IPS-18a (cell line): ENCODE results near the gene FAM47E.
"Not testable (repeated sequence)": the region's sequence is repeated elsewhere in the genome, so short reads cannot be mapped to it uniquely, and the experiment has no call there.

Source experiments
- H3K27ac ChIP-seq: one replicate; pipeline ENCODE4 v1.5.1; 2013; ENCODE audit warnings: low read length
- H3K27me3 ChIP-seq: one replicate; pipeline ENCODE4 v1.6.1; 2013; ENCODE audit warnings: mild to moderate bottlenecking, low read length; ENCODE audit not compliant: control insufficient read depth, insufficient read depth
- H3K36me3 ChIP-seq: one replicate; pipeline ENCODE4 v1.6.1; 2013; ENCODE audit warnings: low read depth, low read length; ENCODE audit not compliant: control insufficient read depth
- H3K4me1 ChIP-seq: one replicate; pipeline ENCODE4 v1.6.1; 2013; ENCODE audit warnings: low read depth, low read length; ENCODE audit not compliant: control insufficient read depth
- H3K4me3 ChIP-seq: one replicate; pipeline ENCODE4 v1.5.1; 2013; ENCODE audit warnings: low read length
- H3K9ac ChIP-seq: one replicate; pipeline ENCODE4 v1.6.1; 2013; ENCODE audit warnings: mild to moderate bottlenecking, low read length, moderate library complexity
- H3K9me3 ChIP-seq: one replicate; pipeline ENCODE4 v1.6.1; 2013; ENCODE audit warnings: low read depth, low read length; ENCODE audit not compliant: control insufficient read depth

The FAM47E gene

DNA sequence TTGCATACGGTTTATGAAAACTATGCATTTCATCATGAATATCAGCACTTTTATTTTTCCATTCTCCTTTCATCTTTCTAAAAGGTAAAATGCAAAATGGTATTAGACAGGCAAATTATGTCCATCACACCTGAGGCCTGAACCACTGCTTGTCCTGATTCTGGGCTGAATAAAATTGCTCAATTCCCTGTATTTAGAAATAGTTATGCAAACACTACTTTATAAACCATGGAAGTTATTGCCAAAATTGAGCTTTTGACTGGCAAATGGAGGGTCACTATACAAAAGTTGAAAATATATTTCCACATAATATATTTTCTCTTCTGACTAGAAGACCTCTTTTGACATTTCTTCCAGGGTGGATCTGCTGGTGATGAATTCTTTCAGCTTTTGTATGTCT is 21.1 kb downstream of the FAM47E start:
- Histone ChIP-seq H3K9ac (no peak overlapping the region), H3K4me1 (no peaks in the 10 kb centered on the region), H3K9me3 (no peaks in the 10 kb centered on the region), H3K36me3 (no peaks in the 10 kb centered on the region), H3K4me3 (no peak overlapping the region), H3K27ac (no peak overlapping the region), H3K27me3 (no peaks in the 10 kb centered on the region)

DNA sequence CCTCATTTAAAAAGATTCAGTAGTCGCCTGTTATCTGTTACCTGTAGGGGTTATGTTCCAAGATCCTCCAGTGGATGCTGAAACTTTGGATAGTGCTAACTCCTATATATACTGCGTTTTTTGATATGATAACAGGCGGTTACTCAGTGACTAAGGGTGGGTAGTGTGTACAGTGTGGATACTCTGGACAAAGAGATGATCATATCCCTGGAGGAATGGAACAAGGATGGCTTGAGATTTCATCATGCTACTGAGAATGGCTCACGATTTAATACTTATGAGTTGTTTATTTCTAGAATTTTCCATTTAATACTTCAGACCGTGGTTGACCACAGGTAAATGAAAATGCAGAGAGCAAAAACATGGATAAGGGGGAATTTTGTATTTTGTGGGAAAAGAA is 21.5 kb downstream of the FAM47E start:
- Histone ChIP-seq H3K27me3 (no peaks in the 10 kb centered on the region), H3K4me3 (no peak overlapping the region), H3K36me3 (no peaks in the 10 kb centered on the region), H3K27ac (no peak overlapping the region), H3K4me1 (no peaks in the 10 kb centered on the region), H3K9me3 (no peaks in the 10 kb centered on the region), H3K9ac (no peak overlapping the region)

DNA sequence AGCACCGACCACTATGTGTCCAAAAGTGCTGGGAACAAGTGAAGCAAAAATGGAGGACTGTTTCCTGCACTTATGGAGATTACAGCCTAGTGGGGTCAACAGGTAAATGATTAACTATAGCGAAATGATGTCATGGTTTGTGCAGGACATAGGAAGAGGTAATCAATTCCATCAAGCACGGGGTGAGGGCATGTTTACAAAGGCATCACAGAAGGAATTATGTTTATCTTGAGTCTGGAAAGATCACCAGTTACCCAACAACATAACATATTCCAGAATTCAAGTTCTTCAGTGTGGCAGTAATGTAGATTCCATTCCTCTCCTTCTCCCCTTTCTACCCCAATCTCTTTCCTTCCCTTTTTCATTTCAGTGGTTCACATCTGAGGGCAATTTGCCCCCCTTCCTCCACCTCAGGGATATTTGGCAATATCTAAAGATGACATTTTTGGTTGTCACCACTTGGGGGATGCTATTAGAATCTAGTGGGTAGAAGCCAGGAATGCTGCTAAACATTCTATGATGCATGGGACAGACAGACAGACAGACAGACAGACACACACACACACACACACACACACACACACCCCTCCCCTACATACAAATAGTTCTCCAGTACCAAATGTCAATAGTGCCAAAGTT is 24.1 kb downstream of the FAM47E start:
- H3K27ac ChIP-seq, result no peak overlapping the region
- no peaks in the 10 kb centered on the region for H3K27me3 ChIP-seq
- no peak overlapping the region for H3K9ac ChIP-seq
- H3K9me3 ChIP-seq, result no peaks in the 10 kb centered on the region
- no peaks in the 10 kb centered on the region for H3K36me3 ChIP-seq
- no peak overlapping the region for H3K4me3 ChIP-seq
- no peaks in the 10 kb centered on the region for H3K4me1 ChIP-seq

DNA sequence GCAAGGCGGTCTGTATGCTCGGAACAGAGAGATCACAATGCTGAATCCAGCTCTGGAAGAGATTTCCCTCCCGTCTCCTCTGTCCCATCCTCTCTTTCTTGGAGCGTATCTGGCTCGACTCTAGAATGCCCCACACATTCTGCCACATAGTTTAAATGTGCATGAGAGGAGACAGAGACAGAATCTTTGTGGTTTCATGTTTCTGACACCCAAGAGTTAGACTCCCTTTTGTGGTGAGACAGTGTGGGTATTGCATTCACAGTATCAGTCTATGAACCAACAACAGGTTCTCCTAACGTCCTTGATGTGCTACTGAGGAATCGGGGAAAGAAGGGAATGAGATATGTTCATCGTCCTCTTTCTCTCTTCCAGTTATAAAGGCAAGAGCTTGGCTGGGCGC is 25.3 kb downstream of the FAM47E start:
- no peak overlapping the region for H3K27ac ChIP-seq
- no peaks in the 10 kb centered on the region for H3K36me3 ChIP-seq
- H3K9me3 ChIP-seq, result no peaks in the 10 kb centered on the region
- no peaks in the 10 kb centered on the region for H3K27me3 ChIP-seq
- H3K9ac ChIP-seq, result no peak overlapping the region
- H3K4me1 ChIP-seq, result no peaks in the 10 kb centered on the region
- H3K4me3 ChIP-seq, result no peak overlapping the region

DNA sequence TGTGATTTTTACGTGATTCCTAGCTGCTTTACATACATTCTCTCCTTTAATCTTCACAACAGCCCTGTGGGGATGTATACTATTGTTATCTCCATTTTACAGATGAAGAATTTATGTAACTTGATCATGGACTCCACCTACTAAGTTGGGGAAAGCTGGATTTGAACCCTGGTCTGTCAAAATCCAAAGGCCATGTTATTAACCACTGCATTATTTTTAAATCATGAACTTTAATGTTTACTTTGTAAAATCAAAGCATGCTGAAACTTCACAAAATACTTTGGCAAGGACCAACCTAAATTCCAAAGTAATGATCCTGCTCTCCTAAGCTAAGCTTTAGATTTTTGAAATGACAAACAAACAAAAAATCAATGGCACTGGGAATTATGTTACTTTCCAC is 26.1 kb downstream of the FAM47E start:
- H3K4me3 ChIP-seq, result no peak overlapping the region
- no peaks in the 10 kb centered on the region for H3K36me3 ChIP-seq
- H3K4me1 ChIP-seq, result no peaks in the 10 kb centered on the region
- no peak overlapping the region for H3K9ac ChIP-seq
- no peaks in the 10 kb centered on the region for H3K9me3 ChIP-seq
- no peaks in the 10 kb centered on the region for H3K27me3 ChIP-seq
- H3K27ac ChIP-seq, result no peak overlapping the region

DNA sequence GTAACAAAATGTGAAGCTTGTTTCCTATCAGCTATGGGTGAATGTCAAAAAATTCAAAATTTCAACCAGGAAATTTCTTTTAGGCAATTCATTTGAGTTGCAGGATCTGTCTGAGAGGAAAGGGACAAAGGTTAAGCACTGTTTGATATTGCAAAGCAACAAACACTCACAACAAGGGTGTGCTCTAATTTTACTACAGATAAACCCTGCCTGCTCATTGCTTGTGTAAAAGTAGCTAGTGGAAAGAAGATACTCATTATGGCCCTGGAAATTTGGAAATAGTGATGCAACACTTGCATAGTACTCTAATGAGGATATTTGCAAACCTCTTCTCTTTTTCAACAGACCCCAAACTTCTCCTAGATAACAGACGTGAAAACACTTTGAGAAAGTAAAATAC is 27.1 kb downstream of the FAM47E start:
- no peak overlapping the region for H3K4me3 ChIP-seq
- no peak overlapping the region for H3K9ac ChIP-seq
- H3K27ac ChIP-seq, result no peak overlapping the region
- no peaks in the 10 kb centered on the region for H3K4me1 ChIP-seq
- H3K36me3 ChIP-seq, result no peaks in the 10 kb centered on the region
- H3K27me3 ChIP-seq, result no peaks in the 10 kb centered on the region
- H3K9me3 ChIP-seq, result no peaks in the 10 kb centered on the region

DNA sequence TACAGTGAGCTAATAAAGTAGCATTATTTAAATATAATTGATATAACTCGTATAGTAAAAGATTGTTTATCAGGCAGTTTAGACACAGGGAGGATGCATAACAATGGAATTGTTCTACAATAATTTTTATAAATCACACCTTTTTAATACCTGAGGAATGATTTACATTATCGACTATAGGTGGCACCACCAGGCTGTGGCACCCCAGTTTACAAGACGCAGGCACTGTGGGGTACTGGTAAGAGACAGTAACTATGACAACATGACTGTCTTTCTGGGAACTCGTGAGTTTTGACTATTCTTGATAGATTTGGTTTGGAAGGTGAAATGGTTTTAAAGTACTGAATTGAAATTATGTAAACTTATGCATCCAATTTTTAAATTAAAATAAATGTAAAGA is 27.9 kb downstream of the FAM47E start:
- Histone ChIP-seq H3K4me1 (no peaks in the 10 kb centered on the region), H3K9me3 (no peaks in the 10 kb centered on the region), H3K36me3 (no peaks in the 10 kb centered on the region), H3K4me3 (no peak overlapping the region), H3K27ac (no peak overlapping the region), H3K9ac (no peak overlapping the region), H3K27me3 (no peaks in the 10 kb centered on the region)

DNA sequence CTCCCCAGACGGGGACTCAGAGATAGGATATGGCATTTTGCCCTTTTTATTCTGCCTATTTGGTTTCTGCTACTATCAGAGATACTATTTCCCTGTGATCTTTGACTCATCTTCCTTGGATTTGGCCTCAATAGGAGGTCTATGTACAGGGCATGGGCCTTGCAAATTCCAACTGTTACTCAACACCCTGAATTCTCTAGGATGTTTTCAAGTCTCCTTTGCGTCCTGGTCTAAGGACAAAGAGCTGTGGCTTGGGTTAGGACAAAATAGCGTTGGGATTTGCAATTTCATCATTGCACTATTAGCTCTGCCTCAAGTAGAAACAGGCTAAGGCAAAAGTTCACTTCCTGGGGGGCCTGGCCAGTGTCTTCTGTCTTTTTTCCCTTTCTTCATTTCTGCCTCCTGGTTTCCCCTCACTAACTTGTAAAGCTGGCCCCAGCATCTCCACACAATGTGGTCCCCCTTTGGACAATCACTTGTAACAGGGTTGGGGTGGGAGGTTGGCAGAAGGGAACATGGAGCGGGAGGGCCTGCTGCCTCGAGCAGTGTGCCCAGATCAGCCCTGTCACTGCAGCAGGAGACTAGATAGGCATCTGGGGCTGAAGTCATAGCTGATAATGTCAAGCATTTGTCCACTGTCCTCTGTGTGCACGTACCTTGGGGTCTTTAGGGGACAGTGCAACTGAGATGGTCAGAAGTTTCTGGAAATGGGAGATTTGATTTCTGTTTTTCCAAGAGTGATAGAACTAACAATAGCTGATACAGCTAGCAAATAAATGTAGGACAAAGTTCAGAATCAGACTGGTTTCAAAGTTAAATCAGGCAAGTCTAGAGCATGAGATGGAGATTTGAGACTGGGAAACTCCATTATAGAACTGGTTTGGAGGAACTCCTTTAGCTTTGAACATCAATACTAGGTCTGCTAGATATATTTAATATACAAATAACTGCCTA is 29.2 kb downstream of the FAM47E start:
- Histone ChIP-seq H3K27me3 (no peaks in the 10 kb centered on the region), H3K27ac (no peak overlapping the region)

DNA sequence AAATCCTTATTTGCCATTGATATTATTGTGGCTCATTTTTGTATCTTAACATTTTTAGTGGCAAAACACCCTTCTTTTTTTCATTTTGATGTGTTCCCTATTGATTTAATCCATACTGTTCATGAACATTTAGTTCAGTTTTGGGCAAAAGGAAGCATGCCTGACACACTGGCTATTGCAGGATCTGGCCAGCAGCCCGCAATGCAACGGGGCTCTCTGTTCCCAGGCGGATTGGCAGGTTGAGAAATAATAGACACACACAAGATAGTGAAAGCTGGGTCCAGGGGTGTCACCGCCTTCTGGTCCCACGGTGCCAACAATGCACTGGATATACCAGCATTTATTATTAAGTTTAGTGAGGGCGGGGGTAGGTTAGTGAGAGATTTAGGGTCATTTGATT is 30.1 kb downstream of the FAM47E start:
- not testable (repeated sequence) for H3K4me3 ChIP-seq, H3K27ac ChIP-seq, H3K4me1 ChIP-seq, H3K9me3 ChIP-seq, H3K9ac ChIP-seq, H3K36me3 ChIP-seq, H3K27me3 ChIP-seq

More for the DNA sequence above, 29.2 kb downstream of the FAM47E start:
- no peaks in the 10 kb centered on the region for H3K36me3 ChIP-seq
- H3K4me3 ChIP-seq, result no peak overlapping the region
- no peak overlapping the region for H3K9ac ChIP-seq
- H3K4me1 ChIP-seq, result no peaks in the 10 kb centered on the region
- no peaks in the 10 kb centered on the region for H3K9me3 ChIP-seq

DNA sequence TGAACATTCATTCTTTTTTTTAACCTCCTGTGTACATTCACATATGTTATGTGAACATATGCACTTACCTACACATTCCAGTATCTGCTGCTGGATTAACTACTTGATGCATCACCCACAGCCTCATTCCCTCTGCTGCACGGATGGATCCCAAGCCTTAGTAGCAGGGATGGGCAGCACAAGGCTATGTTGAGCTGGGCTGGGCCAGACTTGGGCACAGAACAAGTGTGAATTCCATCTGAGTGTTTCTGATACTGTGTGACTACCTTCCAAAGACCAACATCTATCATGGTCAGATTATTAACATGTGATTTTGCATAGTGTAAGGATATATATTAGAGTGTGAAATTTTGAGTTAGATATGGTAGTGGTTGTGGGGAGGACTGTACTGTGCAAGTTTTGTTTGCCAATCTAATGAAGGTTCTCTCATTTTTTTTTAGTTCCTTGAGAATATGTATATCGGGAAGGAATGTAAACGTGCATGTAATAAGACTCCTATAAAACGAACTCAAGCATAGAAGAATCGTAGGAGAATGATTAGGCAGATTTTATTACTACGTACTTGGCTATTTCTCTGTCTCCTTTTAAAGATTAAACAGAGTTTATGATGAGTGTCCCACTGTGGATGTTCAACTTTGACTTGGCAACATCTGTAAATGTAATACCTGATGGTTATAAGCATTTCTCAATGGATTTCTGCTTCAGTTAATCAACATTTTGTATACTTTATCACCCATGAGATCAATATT is 31.6 kb downstream of the FAM47E start:
- Histone ChIP-seq H3K4me1 (no peaks in the 10 kb centered on the region), H3K9ac (no peak overlapping the region), H3K27ac (no peak overlapping the region), H3K27me3 (no peaks in the 10 kb centered on the region), H3K36me3 (no peaks in the 10 kb centered on the region), H3K4me3 (no peak overlapping the region), H3K9me3 (no peaks in the 10 kb centered on the region)

DNA sequence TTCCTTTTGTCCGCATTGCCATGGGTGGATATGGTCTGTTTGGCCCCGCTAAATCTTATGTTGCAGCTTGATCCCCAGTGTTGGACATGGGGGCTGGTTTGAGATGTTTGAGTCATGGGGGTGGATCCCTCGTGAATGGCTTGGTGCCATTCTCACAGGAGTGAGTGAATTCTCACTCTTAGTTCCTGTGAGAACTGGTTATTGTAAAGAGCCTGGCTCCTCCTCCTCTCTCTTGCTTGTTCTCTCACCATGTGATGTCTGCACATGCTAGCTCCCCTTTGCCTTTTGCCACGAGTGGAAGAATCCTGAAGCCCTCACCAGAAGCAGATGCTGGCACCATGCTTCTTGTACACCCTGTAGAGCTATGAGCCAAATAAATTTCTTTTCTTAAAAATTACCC is 32.4 kb downstream of the FAM47E start:
- Histone ChIP-seq H3K9me3 (no peaks in the 10 kb centered on the region), H3K9ac (no peak overlapping the region), H3K36me3 (no peaks in the 10 kb centered on the region), H3K4me3 (no peak overlapping the region), H3K27me3 (no peaks in the 10 kb centered on the region), H3K4me1 (no peaks in the 10 kb centered on the region), H3K27ac (no peak overlapping the region)
